ENCODE measurements around the gene CABP2.

- TF ChIP-seq CTCF (IDR thresholded peaks at IDR 0.05) = no peak
- TF ChIP-seq ZFX (IDR thresholded peaks at IDR 0.05; ENCODE audit: borderline replicate concordance) = no peak
Observed at GRCh38 chr11:67510023-67510345, 13.3 kb downstream of the CABP2 start.

Data from 22Rv1 (cell line).